GM12872 (cell line): Measurements from ENCODE around the gene DGKG.

Experiments
- TF ChIP-seq, protein P1 (sequence below): IDR thresholded peaks from 3 replicates; pipeline ENCODE4 v1.5.1; 2011; ENCODE audit warnings: low read depth, mild to moderate bottlenecking, low read length, moderate library complexity; ENCODE audit not compliant: insufficient read depth

DGKG gene

GRCh38 chr3:186099178-186099577, 262.9 kb downstream of the DGKG start:
- TF ChIP-seq, protein P1, sequence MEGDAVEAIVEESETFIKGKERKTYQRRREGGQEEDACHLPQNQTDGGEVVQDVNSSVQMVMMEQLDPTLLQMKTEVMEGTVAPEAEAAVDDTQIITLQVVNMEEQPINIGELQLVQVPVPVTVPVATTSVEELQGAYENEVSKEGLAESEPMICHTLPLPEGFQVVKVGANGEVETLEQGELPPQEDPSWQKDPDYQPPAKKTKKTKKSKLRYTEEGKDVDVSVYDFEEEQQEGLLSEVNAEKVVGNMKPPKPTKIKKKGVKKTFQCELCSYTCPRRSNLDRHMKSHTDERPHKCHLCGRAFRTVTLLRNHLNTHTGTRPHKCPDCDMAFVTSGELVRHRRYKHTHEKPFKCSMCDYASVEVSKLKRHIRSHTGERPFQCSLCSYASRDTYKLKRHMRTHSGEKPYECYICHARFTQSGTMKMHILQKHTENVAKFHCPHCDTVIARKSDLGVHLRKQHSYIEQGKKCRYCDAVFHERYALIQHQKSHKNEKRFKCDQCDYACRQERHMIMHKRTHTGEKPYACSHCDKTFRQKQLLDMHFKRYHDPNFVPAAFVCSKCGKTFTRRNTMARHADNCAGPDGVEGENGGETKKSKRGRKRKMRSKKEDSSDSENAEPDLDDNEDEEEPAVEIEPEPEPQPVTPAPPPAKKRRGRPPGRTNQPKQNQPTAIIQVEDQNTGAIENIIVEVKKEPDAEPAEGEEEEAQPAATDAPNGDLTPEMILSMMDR, result no peak

- TF ChIP-seq, protein P1, result no peak
These were observed 263.3 kb downstream of the DGKG start for GRCh38 chr3:186098740-186099139.

DNA sequence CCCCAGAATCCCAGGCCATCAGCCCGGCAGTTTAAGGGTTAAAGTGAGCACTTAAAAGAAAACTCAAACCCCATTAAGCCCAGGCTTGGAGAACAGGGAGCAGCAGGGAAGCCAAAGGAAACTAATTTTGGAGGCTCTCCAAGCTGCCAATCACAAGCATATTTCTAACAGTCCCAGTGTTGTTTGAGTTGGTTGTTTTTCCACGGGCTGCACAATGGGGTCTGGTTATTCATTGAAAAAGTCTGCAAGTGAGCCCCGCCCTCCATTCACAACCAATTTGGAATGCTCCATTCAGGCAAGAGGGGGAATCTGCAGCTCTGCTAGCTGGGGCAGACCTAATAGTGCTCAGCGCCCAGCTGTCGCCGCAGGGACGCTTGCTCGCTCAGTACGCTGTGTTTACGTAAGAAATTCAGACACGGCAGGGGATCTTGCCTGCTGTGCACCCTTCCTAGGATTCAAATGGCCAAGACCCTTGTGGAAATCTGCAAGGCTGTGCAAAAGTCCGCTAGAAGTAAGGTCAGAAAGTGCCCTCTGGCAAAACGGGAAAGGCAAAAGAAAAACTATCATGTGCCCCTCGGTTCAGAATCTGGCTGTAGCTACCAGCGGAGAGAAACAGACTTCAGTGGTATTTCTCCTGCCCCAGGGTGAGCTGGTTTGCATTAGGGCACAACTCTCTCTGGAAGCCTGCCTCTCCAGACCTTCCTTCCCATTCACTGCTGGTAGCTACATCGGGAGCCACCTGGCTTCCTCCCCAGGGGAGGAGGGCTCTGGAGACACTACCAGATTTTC, 264.2 kb downstream of the DGKG start:
- TF ChIP-seq, protein P1, result no peak

DNA sequence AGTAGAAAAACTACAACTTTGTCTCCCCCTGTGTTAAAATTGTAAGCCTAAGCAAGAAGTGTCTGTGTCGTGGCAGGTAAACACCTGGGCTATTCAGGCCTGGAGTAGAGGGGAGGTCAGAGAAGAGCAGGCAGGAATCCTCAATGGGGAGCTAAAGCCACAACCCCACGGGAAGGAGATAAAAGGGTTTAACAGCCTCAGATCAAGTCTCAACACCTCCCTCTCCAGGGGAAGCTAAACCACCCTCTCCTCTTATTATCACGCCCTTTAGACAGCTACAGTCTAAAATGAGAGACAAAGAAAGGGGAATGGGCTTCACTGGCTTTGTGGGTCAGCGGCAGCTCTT, 264.7 kb downstream of the DGKG start:
- TF ChIP-seq, protein P1, result no peak
